ENCODE data around the gene NSMF.

NSMF gene

DNA sequence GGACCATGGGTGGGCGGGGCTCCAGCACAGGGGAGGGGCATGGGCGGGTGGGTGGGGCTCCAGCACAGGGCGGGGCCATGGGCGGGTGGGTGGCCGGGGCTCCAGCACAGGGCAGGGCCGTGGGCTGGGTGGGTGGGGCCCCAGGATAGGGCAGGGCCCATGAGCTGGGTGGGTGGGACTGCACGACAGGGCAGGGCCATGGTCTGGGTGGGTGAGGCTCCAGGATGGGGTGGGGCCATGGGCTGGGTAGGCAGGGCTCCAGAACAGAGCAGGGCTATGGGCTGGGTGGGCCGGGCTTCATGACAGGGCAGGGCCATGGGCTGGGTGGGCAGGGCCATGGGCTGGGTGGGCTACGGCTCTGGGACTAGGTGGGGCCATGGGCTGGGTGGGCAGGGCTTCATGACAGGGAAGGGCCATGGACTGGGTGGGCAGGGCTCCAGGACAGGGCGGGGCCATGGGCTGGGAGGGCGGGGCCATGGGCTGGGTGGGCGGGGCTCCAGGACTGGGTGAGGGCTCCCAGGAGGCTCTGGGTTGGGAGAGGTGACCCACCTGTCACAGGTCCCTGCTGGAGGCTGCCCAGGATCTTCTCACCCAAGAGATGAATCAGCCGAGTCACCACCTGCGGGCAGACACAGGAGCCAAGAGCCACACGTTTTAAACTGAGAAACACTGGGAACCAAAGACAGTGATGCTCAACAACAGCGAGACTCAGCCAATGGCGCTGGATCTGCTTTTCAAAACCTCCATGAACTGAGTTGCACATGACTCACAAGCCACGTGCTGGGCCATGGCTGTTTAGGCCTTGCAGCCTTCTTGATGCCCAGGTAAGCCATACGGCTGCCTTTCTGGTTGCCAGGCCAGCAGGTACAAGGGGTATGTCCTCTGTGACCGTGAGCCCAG is 33.6 kb upstream of the NSMF start:
- no peak for DNase-seq (ENCODE audit: low read depth in 1 of 2, low spot score in 1 of 2)

DNA sequence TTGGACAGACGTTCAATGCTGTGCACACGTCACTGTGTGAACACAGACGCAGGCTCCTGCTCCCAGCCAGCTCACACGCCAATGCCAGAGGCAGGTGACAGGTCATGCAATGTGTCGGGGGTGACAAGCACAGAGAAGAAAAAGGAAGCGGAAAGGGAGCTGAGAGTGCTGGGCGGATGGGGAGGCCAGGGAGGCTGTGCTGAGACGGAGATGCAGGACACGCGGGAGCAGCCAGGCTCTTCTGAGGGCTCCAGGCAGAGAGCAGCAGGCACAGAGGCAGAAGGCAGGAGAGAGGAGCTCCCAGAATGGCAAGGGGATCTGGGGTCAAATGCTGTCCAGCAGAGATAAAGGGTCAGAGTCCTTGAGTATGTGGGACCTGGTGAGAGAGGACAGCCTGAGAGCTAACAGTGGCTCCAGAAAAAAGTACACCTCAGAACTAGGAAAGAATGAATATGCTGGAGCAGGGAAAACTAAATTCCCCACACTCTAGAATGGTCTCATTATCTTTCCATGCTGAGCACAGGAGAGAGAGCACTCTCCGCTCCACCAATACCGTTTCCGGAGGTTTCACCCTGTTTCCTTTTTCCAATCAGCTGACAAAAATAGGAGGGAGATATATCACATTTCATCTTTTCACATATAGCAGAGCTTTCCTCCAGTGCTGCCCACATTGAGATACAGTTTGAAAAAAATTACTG is 32.8 kb upstream of the NSMF start:
- DNase-seq (ENCODE audit: low read depth in 1 of 2, low spot score in 1 of 2) = no peak

DNA sequence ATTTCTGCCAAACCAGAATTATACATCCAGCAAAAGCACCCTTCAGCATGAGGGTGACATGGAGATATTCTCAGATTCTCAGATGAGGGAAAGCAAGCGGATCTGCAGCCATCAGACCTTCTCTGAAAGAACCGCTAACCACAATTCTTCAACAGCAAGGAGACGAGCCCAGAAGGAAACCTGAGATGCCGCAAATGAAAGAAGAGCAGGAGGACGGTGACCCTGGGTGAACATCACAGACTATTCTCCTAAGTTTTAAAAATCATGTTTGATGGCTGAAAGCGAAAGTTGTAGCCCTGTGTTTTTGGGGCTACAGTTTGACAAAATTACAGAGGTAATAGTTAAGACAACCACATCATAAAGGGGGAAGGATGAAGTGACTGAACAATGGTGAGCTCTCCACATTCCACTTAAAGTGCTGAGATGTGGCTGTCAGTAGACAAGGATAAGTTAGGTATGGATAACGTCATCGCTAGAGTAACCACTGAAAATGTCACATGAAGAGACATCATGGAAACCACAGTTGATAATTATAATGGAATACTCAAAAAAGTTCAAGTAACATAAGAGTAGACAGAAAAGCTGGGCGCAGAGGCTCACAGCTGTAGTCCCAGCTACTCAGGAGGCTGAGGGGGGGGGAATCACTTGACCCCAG is 31.5 kb upstream of the NSMF start:
- DNase-seq (ENCODE audit: low read depth in 1 of 2, low spot score in 1 of 2) = no peak

DNA sequence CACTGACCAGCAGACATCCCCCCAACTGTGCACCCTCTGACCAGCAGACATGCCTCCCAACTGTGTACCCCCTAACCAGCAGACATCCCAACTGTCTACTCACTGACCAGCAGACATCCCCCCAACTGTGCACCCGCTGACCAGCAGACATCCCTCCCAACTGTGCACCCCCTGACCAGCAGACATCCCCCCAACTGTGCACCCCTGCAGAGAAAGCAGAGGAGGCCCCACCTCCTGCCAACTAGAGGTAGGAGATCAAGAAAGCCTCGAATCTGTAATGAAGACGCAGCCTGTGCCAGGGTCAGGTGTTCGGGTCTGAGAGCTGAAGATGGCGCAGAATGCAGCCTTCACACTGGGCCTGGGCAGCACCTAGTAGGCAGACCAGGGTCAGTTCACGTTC is 29.8 kb upstream of the NSMF start:
- no peak for DNase-seq (ENCODE audit: low read depth in 1 of 2, low spot score in 1 of 2)

DNA sequence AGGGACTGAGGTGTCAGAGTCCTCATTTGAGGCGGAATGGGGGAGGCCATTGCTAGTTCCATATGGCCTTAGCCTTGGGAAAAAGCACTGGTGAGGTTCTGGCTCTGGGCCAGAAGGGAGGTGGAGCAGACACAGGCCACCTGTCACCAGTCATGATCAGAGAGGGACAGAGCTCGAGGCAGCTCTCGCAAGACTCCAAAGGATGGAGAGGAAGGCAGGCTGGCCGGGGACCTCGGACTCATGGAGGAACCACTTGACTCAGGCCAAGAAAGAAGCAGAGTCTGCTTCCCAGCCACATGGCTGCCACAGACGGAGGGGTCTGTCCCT is 29.2 kb upstream of the NSMF start:
- no peak for DNase-seq (ENCODE audit: low read depth in 1 of 2, low spot score in 1 of 2)

DNA sequence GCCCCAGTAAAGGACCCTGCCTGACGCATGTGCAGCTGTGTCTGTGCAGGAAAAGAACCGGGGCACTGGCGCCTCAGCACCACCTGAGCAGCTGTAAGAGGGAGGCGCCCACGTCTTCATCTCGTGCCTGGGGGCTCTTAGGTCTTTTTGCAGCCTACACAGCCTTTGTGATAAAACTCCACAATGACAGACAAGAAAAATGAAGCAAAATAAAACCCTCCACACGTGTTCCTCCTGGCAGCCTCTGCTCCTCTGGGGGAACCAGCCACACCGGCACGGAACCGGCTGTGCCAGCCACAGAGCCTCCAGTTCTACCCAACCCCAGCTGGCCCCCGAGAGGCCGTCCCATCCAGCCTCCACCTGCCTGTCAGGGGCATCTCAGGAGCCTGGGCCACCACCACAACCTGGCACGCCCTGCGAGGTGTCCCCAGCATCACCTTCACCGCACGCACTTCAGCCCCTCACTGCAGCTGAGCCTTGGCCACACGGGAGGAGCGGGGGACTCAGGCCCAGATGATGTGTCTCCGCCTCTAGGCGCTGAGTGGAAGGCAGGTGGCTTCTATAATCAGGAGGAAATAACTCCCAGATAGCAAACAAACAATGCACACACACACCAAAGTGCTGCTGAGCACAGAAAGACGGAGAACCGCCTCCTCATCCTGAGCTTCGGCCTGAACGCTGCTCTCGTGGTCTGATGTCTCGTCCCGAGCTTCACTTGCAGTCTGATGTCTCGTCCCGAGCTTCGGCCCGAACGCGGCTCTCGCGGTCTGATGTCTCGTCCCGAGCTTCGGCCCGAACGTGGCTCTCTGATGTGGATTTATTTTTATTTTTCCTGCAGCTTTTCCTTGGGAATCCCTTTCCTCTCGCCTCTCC is 28.6 kb upstream of the NSMF start:
- DNase-seq (ENCODE audit: low read depth in 1 of 2, low spot score in 1 of 2) = no peak

DNA sequence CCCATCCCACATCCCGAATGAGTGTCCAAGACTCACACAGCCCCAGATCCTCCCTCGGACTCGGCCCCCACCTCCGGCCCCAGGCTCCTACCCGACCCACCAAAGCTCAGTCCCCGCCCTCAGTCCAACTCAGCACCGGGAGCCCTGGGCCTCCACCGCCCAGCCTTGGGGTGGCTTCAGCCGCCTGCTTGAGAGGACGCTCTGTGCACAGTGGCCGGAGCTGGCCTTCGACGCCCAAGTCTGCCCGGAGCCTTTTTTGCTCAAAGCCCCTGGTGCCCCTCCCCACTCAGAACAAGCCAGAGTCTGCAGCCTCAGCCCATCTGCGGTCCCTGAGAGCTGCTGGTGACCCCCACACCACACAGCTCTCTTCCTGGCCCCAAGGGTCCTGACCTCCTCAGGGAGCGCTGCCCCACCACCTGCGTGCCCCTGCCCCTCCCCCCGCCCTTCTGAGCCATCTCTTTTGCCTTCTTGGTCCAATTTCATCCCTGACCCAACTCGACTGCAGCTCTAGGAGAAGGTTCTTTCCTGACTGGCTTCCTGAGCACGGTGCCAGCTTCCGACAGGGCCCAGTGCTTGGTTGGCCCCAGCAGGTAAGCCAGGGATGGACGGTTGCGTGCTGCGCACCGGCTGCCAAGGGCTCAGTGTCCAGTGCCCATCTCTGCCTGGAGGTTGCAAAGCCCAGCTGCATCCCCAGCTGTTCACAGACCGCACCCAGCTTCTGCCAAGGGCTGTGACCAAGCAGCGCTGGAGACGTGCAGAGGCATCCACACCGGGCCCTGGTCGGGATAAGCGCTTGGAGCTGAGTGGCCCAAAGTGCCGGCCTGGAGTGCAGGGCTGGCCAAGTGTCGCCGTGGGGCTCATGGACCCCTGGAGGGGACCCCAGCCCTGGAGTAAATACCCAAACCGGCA is 27.7 kb upstream of the NSMF start:
- DNase-seq (ENCODE audit: low read depth in 1 of 2, low spot score in 1 of 2) = no peak

DNA sequence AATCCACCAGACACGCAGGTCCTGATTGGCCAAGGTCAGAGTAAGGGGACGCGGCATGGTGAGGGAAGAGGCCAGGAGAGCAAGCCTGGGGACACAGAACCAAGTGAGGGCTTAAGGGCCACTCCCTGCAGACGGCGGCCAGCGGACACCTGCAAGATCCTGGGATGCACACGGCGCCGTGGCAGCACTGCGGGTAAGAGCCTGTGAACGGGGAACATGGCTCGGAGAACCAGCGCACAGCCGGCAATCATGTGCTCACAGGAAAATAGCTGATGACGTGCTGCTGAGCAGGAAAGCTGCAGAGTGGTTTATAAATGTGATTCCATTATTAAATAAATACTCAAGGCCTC is 27.0 kb upstream of the NSMF start:
- DNase-seq (ENCODE audit: low read depth in 1 of 2, low spot score in 1 of 2) = no peak

DNA sequence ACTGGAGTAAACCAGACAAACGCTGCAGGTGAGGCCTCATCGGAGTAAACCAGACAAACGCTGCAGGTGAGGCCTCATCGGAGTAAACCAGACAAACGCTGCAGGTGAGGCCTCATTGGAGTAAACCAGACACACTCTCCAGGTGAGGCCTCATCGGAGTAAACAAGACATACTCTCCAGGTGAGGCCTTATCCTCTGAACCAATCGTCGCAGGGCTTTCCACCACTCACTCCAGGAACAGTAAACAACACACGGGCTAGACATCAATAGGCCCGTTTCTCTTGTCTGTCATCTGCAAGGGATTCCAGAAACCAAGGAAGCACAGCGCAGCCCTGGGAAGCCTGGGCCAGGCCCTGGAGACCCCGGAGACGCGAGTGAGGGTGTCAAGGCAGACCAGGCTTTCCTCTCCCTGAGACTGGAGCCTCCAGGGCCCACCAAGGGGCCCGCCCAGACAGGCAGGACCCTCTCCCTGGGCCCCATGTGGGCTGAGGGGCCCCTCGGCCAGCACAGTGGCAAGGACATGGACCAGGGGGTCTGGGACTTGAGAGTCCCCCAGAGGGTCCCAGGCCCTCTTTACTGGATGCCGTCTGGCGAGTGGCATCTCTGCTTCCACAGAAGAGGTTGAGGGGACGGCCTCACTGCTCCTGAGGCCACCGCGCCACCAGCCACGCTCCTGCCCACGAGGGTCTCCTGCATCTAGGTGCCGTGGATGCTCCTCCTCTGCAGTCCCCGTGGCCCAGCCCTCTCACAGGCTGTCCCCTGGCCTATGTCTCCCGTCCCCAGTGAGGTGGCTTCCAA is 26.4 kb upstream of the NSMF start:
- no peak for DNase-seq (ENCODE audit: low read depth in 1 of 2, low spot score in 1 of 2)

DNA sequence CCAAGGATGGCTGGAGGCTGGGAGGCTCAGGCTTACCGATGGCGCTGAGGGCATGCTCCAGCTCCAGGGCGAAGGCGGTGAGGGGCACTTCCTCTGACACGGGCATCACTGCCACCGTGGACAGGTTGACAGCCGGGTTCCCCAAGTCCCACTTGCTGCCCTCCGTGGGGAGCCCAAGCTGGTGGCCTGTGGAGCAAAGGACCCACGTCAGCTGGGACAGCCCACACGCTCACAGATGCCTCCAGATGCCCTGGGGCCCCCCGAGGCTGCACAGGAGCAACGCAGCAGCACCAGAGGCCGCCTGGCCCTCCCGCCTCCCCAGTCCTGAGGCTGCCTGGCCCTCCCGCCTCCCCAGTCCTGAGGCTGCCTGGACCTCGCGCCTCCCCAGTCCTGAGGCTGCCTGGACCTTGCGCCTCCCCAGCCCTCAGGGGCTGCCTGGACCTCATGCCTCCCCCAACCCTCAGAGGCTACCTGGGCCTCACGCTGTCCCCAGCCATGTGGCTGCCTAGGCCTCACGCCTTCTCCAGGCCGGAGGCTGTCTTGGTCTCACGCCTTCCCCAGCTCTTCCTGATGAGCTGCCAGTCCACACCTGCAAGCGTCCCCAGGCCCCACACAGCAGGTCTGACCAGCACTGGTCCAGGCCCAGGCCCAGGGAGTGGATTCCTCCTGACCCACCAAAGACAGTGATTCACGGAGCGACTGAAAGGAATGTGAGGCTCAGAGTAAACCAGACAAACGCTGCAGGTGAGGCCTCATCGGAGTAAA is 25.6 kb upstream of the NSMF start:
- no peak for DNase-seq (ENCODE audit: low read depth in 1 of 2, low spot score in 1 of 2)

DNA sequence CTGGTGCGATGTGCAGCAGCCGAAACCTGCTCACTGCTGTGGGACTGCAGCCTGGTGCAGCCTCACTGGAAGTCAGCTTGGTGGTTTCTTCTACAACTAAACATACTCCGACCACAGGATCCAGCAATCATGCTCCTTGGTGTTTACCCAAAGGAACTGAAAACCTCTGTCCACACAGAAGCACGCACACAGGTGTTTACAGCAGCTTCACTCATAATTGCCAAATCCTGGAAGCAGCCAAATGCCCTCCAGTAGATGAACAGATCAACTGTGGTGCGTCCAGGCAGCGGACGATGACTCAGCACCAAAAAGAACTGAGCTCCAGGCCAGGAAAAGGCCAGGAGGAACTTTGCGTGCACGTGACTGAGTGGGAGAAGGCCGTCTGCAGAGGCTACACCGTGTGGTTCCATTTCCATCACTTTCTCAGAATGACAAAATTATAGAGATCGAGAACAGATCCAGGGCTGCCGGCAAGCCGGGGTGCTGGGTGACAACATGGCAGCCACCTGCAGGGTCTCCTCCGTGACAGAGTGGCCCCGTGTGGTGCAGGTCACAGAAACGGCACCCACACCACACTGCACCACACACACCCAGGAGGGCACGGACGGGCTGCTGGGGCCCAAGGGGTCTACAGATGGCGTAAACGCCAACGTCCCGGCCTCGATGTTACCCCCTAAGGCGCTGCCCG is 23.1 kb upstream of the NSMF start:
- no peak for DNase-seq (ENCODE audit: low read depth in 1 of 2, low spot score in 1 of 2)

DNA sequence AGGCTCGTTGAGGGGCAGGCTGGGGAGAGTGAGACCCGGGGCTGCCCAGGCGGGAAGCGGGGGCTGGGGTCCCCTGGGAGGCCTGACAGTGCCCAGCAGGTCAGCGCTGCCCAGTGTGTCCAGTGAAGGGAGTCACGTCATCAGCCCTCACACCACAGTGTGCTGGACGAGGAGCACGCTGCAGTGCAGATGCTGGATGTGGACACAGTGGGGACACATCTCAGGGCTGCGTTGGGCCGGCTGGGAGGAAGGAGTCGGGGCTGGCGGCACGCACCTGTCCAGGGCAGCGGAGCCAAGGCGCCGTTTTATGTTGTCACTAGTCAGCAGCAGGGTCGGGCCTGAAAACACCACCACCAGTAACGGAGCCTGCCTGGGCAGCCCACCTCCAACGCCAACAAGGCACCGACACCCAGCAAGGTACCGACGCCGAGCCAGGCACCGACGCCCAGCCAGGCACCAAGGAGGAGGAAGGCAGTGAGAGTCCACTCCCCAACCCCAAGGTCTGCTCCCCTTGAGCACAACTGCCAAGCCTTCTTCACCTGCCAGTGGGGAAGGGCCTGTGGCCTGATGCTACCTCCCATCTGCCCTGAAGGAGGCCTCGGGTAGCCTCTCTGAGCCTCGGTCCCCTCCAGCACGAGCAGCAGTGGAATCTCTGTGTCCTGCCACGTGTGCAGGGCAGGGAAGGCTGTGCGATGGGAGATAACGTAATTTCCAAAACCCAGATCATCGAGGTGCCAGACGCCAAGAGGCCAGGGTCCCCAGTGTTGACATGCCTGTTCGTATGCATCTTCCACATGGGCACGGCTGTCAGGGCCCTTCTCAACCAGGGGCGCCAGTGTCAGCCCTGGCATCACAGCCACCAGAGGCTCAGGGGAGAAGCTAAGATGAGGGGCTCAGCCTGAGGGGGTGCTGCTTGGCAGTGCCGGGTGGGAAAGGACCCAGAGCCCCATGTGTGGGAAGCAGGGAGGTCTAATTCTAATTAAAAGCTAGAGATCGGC is 21.9 kb upstream of the NSMF start:
- no peak for DNase-seq (ENCODE audit: low read depth in 1 of 2, low spot score in 1 of 2)

DNA sequence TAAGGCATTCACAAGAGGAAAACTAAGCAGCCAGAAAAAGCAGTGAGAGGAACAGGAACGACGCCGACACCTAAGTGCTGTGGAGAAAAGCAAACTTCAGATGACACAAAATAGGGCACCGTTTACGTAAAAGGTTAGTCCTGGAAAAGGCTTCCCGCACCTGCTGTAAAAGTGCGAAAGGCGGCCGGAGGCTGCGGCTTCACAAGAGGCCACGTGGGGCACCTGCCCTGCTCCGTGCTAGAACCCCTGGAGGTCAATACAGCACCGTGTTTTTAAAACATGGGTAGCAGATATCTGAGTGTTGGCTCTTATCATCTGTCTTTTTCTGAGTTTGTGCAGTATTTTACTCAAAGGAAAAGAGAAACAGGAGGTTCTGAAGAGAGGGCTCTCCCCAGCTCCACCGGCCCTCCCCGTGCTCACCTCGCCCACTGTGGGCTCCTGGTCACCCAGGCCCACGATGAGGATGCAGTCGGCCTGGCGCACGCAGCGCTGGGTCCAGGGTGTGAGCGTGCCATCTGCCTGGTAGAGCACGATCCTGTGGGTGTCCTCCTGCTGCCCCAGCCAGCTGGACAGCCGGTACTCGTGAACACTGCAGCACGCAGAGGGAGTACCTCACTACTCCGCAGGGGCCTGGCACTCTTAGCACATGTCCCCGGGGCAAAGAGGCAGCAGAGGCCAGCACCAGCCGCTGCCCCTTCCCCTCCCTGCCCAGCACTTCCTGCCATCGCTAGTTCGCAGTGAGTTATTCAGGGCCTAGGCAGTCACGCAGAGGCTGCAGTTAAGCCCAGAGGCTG is 21.0 kb upstream of the NSMF start:
- no peak for DNase-seq (ENCODE audit: low read depth in 1 of 2, low spot score in 1 of 2)

DNA sequence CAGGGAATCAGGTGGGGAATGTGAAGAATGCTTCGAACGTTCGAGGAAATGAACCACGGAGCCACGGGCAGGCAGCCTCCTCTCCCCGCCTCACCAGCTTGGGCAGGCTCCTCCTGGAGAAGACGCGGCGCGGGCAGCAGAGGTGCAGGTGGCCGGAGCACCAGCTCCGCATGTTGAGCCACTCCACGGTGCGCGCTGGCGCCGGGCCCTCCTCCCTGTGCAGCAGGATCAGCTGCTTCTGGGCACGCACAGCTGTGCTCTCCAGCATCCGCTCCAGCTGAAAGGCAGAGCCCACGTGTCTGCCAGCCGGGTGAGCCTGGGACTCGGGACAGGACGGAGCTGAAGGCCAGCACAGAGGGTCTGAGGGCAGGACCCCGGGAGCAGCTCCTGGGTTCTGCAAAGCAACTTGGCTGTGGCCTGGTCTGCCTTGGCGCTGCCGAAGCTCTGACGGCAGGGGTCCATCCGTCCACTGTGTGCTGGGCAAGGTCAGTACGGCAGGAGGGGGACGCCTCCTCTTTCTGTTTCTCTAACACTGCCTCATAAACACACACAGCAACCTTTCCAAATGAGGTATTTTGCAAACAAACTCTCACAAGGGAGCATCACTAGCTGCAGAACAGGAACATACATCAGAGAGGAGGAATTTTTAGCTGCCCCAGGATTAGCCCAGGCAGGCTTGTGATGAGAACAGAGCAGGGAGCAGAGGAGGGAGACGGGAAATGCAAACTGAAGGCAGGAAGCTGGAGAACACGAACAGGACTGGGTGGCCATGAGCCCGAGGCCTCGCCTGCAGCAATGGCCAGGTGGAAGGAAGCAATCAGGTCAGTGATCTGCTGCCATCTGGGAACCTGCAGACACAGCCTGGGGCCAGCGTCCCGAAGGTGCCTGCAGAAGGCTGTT is 20.1 kb upstream of the NSMF start:
- DNase-seq (ENCODE audit: low read depth in 1 of 2, low spot score in 1 of 2) = no peak

DNA sequence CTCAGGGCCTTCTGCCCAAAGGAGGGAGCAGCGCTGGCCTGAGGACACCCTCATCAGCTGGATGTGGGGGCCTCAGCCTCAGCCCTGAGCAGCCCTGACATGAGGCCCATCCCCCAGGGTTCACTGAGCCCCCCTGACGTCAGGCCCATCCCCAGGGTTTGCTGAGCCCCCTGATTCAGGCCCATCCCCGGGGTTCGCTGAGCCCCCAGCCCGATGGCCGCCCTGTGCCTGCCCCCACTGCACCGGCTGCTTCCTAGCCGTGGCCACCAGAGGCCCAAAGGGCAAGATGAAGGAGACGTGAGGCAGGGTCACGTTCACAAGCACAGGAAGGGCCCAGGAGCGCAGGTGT is 19.5 kb upstream of the NSMF start:
- DNase-seq (ENCODE audit: low read depth in 1 of 2, low spot score in 1 of 2) = no peak

Measured in stimulated activated CD4-positive, alpha-beta T cell treated with anti-CD3 and anti-CD28 coated beads, Interleukin-15, amount 100 ng/mL, for 1 hour (primary cell).